ENCODE data around the gene CELSR3.

The CELSR3 gene

GRCh38 chr3:48598323-48599076 is 64.2 kb downstream of the CELSR3 start:
- DNase-seq, result no peak

- DNase-seq, result no peak
Measured at GRCh38 chr3:48597408-48597800, 65.3 kb downstream of the CELSR3 start.

- DNase-seq, result no peak
Measured at GRCh38 chr3:48596676-48597407, 65.8 kb downstream of the CELSR3 start.

- no peak for DNase-seq
Measured at GRCh38 chr3:48596157-48596556, 66.5 kb downstream of the CELSR3 start.

GRCh38 chr3:48595526-48596121 is 67.1 kb downstream of the CELSR3 start:
- DNase-seq, result no peak

- no peak for DNase-seq
Measured at GRCh38 chr3:48595075-48595525, 67.6 kb downstream of the CELSR3 start, which contains the start of gene COL7A1. COL7A1 (minus strand) TSS chr3:48595329; CDS start chr3:48595159, 170 bp downstream.

GRCh38 chr3:48594417-48595049 is 68.2 kb downstream of the CELSR3 start:
- DNase-seq, result no peak

- DNase-seq, result no peak
Measured at GRCh38 chr3:48593337-48593736, 69.3 kb downstream of the CELSR3 start.

- no peak for DNase-seq
Measured at GRCh38 chr3:48592519-48593087, 70.1 kb downstream of the CELSR3 start.

GRCh38 chr3:48591886-48592518 is 70.7 kb downstream of the CELSR3 start:
- no peak for DNase-seq

GRCh38 chr3:48591436-48591835 is 71.2 kb downstream of the CELSR3 start:
- no peak for DNase-seq

GRCh38 chr3:48588230-48588629 is 74.5 kb downstream of the CELSR3 start:
- DNase-seq, result no peak

- DNase-seq, result no peak
Measured at GRCh38 chr3:48587686-48588085, 75.0 kb downstream of the CELSR3 start.

Data from activated T-cell treated with anti-CD3 and anti-CD28 coated beads for 4 hours (primary cell).